Liver (tissue), 3 donors: ENCODE data around the gene PRKN.

Experiments used
- FOXA1 ChIP-seq: IDR thresholded peaks from 2 replicates; pipeline ENCODE4 v1.6.1; 2016; ENCODE audit warnings: antibody characterized with exemption
- TAF1 ChIP-seq: conservative IDR thresholded peaks from 2 replicates; pipeline ENCODE4 v1.6.1; 2016; ENCODE audit warnings: antibody characterized with exemption, mild to moderate bottlenecking
- TF ChIP-seq, protein P1 (sequence below): fragments of 150-350 bp; IDR thresholded peaks from 2 replicates; pipeline ENCODE4 v1.5.1; 2017; ENCODE audit warnings: improper control_type of control experiment, low read depth, low read length; ENCODE audit not compliant: missing input control
- donor health status: healthy.
- donor health status: healthy.

- TF ChIP-seq TAF1 (no peak), FOXA1 (no peak)
- TF ChIP-seq, protein P1, sequence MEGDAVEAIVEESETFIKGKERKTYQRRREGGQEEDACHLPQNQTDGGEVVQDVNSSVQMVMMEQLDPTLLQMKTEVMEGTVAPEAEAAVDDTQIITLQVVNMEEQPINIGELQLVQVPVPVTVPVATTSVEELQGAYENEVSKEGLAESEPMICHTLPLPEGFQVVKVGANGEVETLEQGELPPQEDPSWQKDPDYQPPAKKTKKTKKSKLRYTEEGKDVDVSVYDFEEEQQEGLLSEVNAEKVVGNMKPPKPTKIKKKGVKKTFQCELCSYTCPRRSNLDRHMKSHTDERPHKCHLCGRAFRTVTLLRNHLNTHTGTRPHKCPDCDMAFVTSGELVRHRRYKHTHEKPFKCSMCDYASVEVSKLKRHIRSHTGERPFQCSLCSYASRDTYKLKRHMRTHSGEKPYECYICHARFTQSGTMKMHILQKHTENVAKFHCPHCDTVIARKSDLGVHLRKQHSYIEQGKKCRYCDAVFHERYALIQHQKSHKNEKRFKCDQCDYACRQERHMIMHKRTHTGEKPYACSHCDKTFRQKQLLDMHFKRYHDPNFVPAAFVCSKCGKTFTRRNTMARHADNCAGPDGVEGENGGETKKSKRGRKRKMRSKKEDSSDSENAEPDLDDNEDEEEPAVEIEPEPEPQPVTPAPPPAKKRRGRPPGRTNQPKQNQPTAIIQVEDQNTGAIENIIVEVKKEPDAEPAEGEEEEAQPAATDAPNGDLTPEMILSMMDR: no peak
Observed at GRCh38 chr6:161409353-161409752, 1318.2 kb downstream of the PRKN start.
